K562 (cell line): ENCODE data around the gene TEX9. TPM values are rescaled to one million over a fixed set of nuclear protein-coding genes. Genes with fewer than 3 reads are reported as not detected.

Experiments used
- ATAC-seq: fragments of 200-7000 bp; cut with Tn5 transposase; 3 replicates; pipeline ENCODE4 v1.9.1; 2020; ENCODE audit warnings: moderate library complexity
- BruUV-seq: library from RNA; stranded (reverse); fragments of 400-500 nt; replicated peaks from 2 replicates; lab custom pipeline; 2021; lab: Mats Ljungman, UMichigan
- CTCF ChIA-PET: fragments of 300-600 bp; formaldehyde crosslinking; extraction: SDS; loops from one replicate; lab custom pipeline; 2021; ENCODE audit warnings: low intra/inter-chr PET ratio; lab: Yijun Ruan, JAX
- POLR2A ChIA-PET: fragments of 300-600, 350-650 bp; sonication (Branson Sonifier 250); formaldehyde crosslinking; extraction: SDS; loops from one replicate; lab custom pipeline; 2021; ENCODE audit warnings: antibody characterized with exemption, inconsistent platforms; lab: Yijun Ruan, JAX
- DNase-seq, 4 experiments: peaks; one replicate each; pipeline versions ENCODE4 v3.0.0 to v3.0.0-alpha.2; 2011 to 2018; ENCODE audit warnings: low spot score in 3 of 4, mixed read lengths in 3 of 4; ENCODE audit errors: extremely low read depth in 1 of 4
- FAIRE-seq: peaks from 2 replicates; lab custom pipeline; 2011; peaks lifted over from hg19 to GRCh38; lab: Jason Lieb, UNC
- H2AFZ ChIP-seq: 2 replicates; pipeline ENCODE4 v1.6.0; 2011; ENCODE audit warnings: low read depth, low read length, control low read depth, inconsistent platforms
- H3K27ac ChIP-seq: fragments of 200-600 bp; 3 replicates; pipeline ENCODE4 v1.8.0; 2011; ENCODE audit warnings: low read depth, mild to moderate bottlenecking, control low read depth, inconsistent platforms, low read length, moderate library complexity, mixed read lengths; ENCODE audit errors: extremely low read depth
- H3K27me3 ChIP-seq, 2 experiments: fragments of 300-600 bp in 1 of 2; 2 replicates in 1 of 2; 3 replicates in 1 of 2; pipeline versions ENCODE4 v1.6.0 to v1.8.0; 2011; ENCODE audit warnings: inconsistent platforms in 2 of 2, low read length in 2 of 2, mild to moderate bottlenecking in 1 of 2, mixed read lengths in 1 of 2, moderate library complexity in 1 of 2; ENCODE audit not compliant: control insufficient read depth in 2 of 2, insufficient read depth in 2 of 2
- H3K36me3 ChIP-seq: fragments of 300-600 bp; 3 replicates; pipeline ENCODE4 v1.8.0; 2011; ENCODE audit warnings: mild to moderate bottlenecking, low read length, inconsistent platforms; ENCODE audit not compliant: control insufficient read depth, insufficient read depth
- H3K4me1 ChIP-seq, 2 experiments: fragments of 200-600 bp in 1 of 2; replicated peaks in 1 of 2; 2 replicates in 1 of 2; 3 replicates in 1 of 2; pipeline versions ENCODE4 v1.5.1 to v1.8.0; 2011; ENCODE audit warnings: inconsistent platforms in 2 of 2, low read length in 2 of 2, mild to moderate bottlenecking in 1 of 2, mixed read lengths in 1 of 2, moderate library complexity in 1 of 2; ENCODE audit not compliant: control insufficient read depth in 2 of 2, insufficient read depth in 2 of 2
- H3K4me2 ChIP-seq: 2 replicates; pipeline ENCODE4 v1.6.1; 2011; ENCODE audit warnings: low read length, control low read depth, inconsistent platforms, mixed read lengths; ENCODE audit not compliant: insufficient read depth
- H3K4me3 ChIP-seq: fragments of 200-600 bp; sonication (generic), shearing (Covaris generic); 2 replicates; pipeline ENCODE4 v1.5.1; 2016; ENCODE audit warnings: control low read depth, inconsistent platforms
- H3K79me2 ChIP-seq: fragments of 200-600 bp; 3 replicates; pipeline ENCODE4 v1.8.0; 2011; ENCODE audit warnings: low read length, inconsistent platforms; ENCODE audit not compliant: control insufficient read depth, insufficient read depth
- H3K9ac ChIP-seq, 2 experiments: 2 replicates each; pipeline versions ENCODE4 v1.6.0 to v1.6.1; 2011; ENCODE audit warnings: low read depth in 2 of 2, low read length in 2 of 2, control low read depth in 1 of 2, inconsistent platforms in 1 of 2, mild to moderate bottlenecking in 1 of 2, mixed read lengths in 1 of 2; ENCODE audit not compliant: insufficient read depth in 1 of 2
- H3K9me1 ChIP-seq: one replicate; pipeline ENCODE4 v1.6.0; 2011; ENCODE audit warnings: inconsistent platforms, mild to moderate bottlenecking, low read length, moderate library complexity; ENCODE audit not compliant: control insufficient read depth, insufficient read depth
- H3K9me3 ChIP-seq: replicated peaks from 2 replicates; pipeline ENCODE4 v1.5.1; 2011; ENCODE audit warnings: low read depth, low read length, inconsistent platforms; ENCODE audit not compliant: control insufficient read depth, insufficient read depth
- H4K20me1 ChIP-seq: replicated peaks from 2 replicates; pipeline ENCODE4 v1.6.1; 2011; ENCODE audit warnings: low read length, inconsistent platforms, mixed read lengths; ENCODE audit not compliant: control insufficient read depth, insufficient read depth
- BRF1 ChIP-seq: IDR thresholded peaks from 3 replicates; pipeline ENCODE4 v1.6.1; 2011; ENCODE audit warnings: borderline replicate concordance, mild to moderate bottlenecking; ENCODE audit not compliant: insufficient read length; ENCODE audit errors: extremely low read depth
- CCNT2 ChIP-seq: IDR thresholded peaks from 2 replicates; pipeline ENCODE4 v1.6.1; 2011; ENCODE audit warnings: borderline replicate concordance, low read depth, mild to moderate bottlenecking, moderate library complexity, mixed read lengths, low read length; ENCODE audit not compliant: insufficient read length; ENCODE audit errors: extremely low read depth
- CREB1 ChIP-seq, 2 experiments: sonication (generic) in 1 of 2; formaldehyde crosslinking in 1 of 2; IDR thresholded peaks; 2 replicates each; pipeline versions ENCODE4 v1.6.1 to v1.8.0; 2012 to 2022; ENCODE audit warnings: inconsistent platforms in 1 of 2, mild to moderate bottlenecking in 1 of 2, missing genetic modification reagents in 1 of 2, moderate library complexity in 1 of 2
- MCM7 ChIP-seq, 2 experiments: fragments of 450-650 bp; IDR thresholded peaks; 2 replicates each; pipeline ENCODE4 v1.6.1; 2016 to 2018
- MEIS2 ChIP-seq: fragments of 450-650 bp; IDR thresholded peaks from 2 replicates; pipeline ENCODE4 v1.6.1; 2014; ENCODE audit warnings: mild to moderate bottlenecking; ENCODE audit not compliant: partially characterized antibody
- NR2C2 ChIP-seq, 2 experiments: fragments of 200-800 bp in 1 of 2; sonication (Bioruptor generic) in 1 of 2; sonication (generic) in 1 of 2; formaldehyde crosslinking in 1 of 2; IDR thresholded peaks; 2 replicates each; pipeline versions ENCODE4 v1.6.1 to v1.8.0; 2016 to 2022; ENCODE audit warnings: mild to moderate bottlenecking in 1 of 2, missing compliant biosample characterization in 1 of 2, missing genetic modification characterization in 1 of 2, missing genetic modification reagents in 1 of 2
- SAP30 ChIP-seq: fragments of 200-600 bp; sonication (generic); IDR thresholded peaks from 2 replicates; pipeline ENCODE4 v1.6.1; 2012; ENCODE audit warnings: borderline replicate concordance, low read depth, mild to moderate bottlenecking, moderate library complexity, low read length, control low read depth, inconsistent platforms; ENCODE audit not compliant: insufficient read depth, poor library complexity, severe bottlenecking
- SP1 ChIP-seq: sonication (generic); formaldehyde crosslinking; IDR thresholded peaks from 2 replicates; pipeline ENCODE4 v1.8.1; 2022; ENCODE audit warnings: mild to moderate bottlenecking, missing genetic modification reagents
- TAF7 ChIP-seq: fragments of 450-650 bp; IDR thresholded peaks from 2 replicates; pipeline ENCODE4 v1.6.1; 2016; ENCODE audit warnings: missing genetic modification characterization, missing compliant biosample characterization
- ZNF165 ChIP-seq: fragments of 250-450 bp; sonication (Bioruptor Pico); IDR thresholded peaks from 2 replicates; pipeline ENCODE4 v1.4.0; 2020; ENCODE audit warnings: borderline replicate concordance
- WGBS: fragments of 100-300 bp; shearing (Covaris generic); methylation state at CpG from one replicate; pipeline ENCODE4 v1.1.6; 2016; ENCODE audit warnings: low coverage, mixed read lengths; ENCODE audit not compliant: insufficient coverage; ENCODE audit errors: missing lambda C conversion rate; 5-methylcytosine and 5-hydroxymethylcytosine counted together
- in situ Hi-C: fragments of 300-500 bp; cut with MboI; formaldehyde crosslinking; loops from 4 replicates; pipeline ENCODE4 v1.15.0; 2018; ENCODE audit warnings: inconsistent platforms, mixed read lengths
- intact Hi-C: fragments of 100-400 bp; cut with micrococcal nuclease; formaldehyde crosslinking; loops from 2 replicates; pipeline ENCODE4 v1.14.2; 2022
- polyA plus RNA-seq, 8 experiments: library from polyadenylated mRNA; depleted of rRNA in 4 of 8; stranded (reverse) in 5 of 8; unstranded in 3 of 8; fragments of >200 nt; fragmentation: Nextera tagmentation in 2 of 8; fragmentation: Illumina TruSeq in 1 of 8; extraction: Ambion mirVana in 2 of 8; extraction: Trizol in 1 of 8; gene quantifications; 2 replicates each; pipeline versions ENCODE4 v1.2.1 to v1.2.3, GENCODE V29; 2011 to 2014; ENCODE audit warnings: inconsistent platforms in 1 of 8, missing spikeins in 1 of 8
- total RNA-seq, 7 experiments: library from RNA; depleted of rRNA in 6 of 7; stranded (reverse); fragments of >200 nt in 6 of 7; fragmentation: Illumina TruSeq in 2 of 7; extraction: Trizol in 2 of 7; gene quantifications; 2 replicates each; pipeline versions ENCODE4 v1.2.1 to v1.2.3, GENCODE V29; 2011 to 2021; ENCODE audit warnings: low replicate concordance in 1 of 7
- TF ChIP-seq, protein P1 (sequence below): fragments of 450-650 bp; IDR thresholded peaks from 2 replicates; pipeline ENCODE4 v1.6.1; 2016; ENCODE audit warnings: mild to moderate bottlenecking
- TF ChIP-seq, protein P2 (sequence below): fragments of 250-450 bp; sonication (Bioruptor Pico); IDR thresholded peaks from 2 replicates; pipeline ENCODE4 v1.5.0; 2020; ENCODE audit warnings: mild to moderate bottlenecking
- TF ChIP-seq, protein P3 (sequence below): fragments of 450-650 bp; IDR thresholded peaks from one replicate; pipeline ENCODE4 v1.6.1; 2018; ENCODE audit warnings: mild to moderate bottlenecking, moderate library complexity; ENCODE audit not compliant: partially characterized antibody

The TEX9 gene
- total and polyA plus RNA-seq, 9 of the 15 experiments (the other 6 are each of a cell fraction or from before 2014, with no cell fraction given), result 0.93 to 3.6 (median 2.4) TPM

DNA sequence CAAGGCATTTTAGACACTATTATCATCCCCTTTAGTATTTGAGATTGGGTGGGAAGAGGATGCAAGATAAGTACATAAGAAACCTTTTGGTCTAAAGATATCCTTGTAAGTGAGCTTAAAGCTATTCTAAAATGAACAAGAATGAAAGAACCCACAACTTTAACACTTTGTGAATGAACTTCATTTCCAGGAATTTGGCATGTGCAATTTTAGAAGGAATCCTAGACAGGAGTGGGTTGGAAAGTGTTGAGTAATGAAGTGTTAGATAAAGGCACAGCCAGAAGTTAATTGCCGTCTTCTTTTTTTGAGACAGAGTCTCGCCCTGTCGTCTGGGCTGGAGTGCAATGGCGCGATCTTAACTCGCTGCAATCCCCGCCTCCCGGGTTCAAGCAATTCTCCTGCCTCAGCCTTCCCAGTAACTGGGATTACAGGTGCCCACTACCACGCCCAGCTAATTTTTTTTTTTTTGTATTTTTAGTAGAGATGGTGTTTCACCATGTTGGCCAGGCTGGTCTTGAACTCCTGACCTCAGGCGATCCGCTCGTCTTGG, 13.2 kb upstream of the TEX9 start (continued):
- TF ChIP-seq, protein P1, sequence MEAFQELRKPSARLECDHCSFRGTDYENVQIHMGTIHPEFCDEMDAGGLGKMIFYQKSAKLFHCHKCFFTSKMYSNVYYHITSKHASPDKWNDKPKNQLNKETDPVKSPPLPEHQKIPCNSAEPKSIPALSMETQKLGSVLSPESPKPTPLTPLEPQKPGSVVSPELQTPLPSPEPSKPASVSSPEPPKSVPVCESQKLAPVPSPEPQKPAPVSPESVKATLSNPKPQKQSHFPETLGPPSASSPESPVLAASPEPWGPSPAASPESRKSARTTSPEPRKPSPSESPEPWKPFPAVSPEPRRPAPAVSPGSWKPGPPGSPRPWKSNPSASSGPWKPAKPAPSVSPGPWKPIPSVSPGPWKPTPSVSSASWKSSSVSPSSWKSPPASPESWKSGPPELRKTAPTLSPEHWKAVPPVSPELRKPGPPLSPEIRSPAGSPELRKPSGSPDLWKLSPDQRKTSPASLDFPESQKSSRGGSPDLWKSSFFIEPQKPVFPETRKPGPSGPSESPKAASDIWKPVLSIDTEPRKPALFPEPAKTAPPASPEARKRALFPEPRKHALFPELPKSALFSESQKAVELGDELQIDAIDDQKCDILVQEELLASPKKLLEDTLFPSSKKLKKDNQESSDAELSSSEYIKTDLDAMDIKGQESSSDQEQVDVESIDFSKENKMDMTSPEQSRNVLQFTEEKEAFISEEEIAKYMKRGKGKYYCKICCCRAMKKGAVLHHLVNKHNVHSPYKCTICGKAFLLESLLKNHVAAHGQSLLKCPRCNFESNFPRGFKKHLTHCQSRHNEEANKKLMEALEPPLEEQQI, result no peak
- TF ChIP-seq MCM7 (IDR thresholded peaks at IDR 0.05), result no peak
- no peak for TF ChIP-seq SAP30
- TF ChIP-seq ZNF165, result no peak
- TF ChIP-seq, all 486 proteins: peak for 20

DNA sequence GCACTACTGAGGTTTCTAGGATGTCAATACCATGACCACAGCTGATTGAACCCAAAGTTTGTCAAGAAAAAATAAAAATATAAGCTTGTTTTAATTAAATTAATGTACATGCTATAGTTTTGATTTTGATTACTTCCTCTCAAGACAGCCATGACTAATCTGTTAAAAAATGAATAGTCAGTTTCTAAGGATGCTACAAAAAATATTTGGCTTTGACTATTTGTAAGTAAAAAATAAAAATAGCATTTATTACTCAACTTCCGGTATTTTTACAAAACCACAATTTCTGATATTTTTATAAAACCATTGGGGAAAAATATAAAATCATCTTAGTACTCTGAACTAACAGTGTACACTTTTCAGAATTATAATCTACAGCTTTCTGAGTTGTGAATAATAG, 12.1 kb upstream of the TEX9 start:
- BruUV-seq, result no TSS peak
- Histone ChIP-seq H4K20me1 (no peaks in the 10 kb centered on the region), H2AFZ (no peak overlapping the region), H3K79me2 (no peaks in the 10 kb centered on the region), H3K27me3 (no peaks in the 10 kb centered on the region), H3K36me3 (no peaks in the 10 kb centered on the region), H3K27ac (no peak overlapping the region), H3K4me2 (no peak overlapping the region), H3K9me3 (no peaks in the 10 kb centered on the region), H3K4me3 (no peak overlapping the region), H3K9me1 (no peaks in the 10 kb centered on the region), H3K9ac (no peak overlapping the region), H3K4me1 (no peaks in the 10 kb centered on the region)
- ATAC-seq (no peak), DNase-seq (no peak), FAIRE-seq (no peak)
- WGBS, result 39% methylated on average over 1 of the region's 1 CpG
- ChIA-PET POLR2A (no interaction called here), CTCF (no interaction called here)
- in situ Hi-C loops (no loop called here), intact Hi-C loops (no loop called here)
- TF ChIP-seq CCNT2, result no peak
- TF ChIP-seq, protein P2, sequence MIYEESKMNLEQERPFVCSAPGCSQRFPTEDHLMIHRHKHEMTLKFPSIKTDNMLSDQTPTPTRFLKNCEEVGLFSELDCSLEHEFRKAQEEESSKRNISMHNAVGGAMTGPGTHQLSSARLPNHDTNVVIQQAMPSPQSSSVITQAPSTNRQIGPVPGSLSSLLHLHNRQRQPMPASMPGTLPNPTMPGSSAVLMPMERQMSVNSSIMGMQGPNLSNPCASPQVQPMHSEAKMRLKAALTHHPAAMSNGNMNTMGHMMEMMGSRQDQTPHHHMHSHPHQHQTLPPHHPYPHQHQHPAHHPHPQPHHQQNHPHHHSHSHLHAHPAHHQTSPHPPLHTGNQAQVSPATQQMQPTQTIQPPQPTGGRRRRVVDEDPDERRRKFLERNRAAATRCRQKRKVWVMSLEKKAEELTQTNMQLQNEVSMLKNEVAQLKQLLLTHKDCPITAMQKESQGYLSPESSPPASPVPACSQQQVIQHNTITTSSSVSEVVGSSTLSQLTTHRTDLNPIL, result no peak
- no peak for TF ChIP-seq NR2C2 (CRISPR knock-in tag; IDR thresholded peaks at IDR 0.05)
- no peak for TF ChIP-seq NR2C2 (tag; IDR thresholded peaks at IDR 0.05)
- no peak for TF ChIP-seq TAF7 (tag)
- no peak for TF ChIP-seq BRF1
- no peak for TF ChIP-seq MEIS2
- TF ChIP-seq CREB1 (IDR thresholded peaks at IDR 0.05), result no peak
- TF ChIP-seq CREB1 (CRISPR knock-in tag; IDR thresholded peaks at IDR 0.05), result no peak
- no peak for TF ChIP-seq SP1 (CRISPR knock-in tag)
- TF ChIP-seq, protein P3, sequence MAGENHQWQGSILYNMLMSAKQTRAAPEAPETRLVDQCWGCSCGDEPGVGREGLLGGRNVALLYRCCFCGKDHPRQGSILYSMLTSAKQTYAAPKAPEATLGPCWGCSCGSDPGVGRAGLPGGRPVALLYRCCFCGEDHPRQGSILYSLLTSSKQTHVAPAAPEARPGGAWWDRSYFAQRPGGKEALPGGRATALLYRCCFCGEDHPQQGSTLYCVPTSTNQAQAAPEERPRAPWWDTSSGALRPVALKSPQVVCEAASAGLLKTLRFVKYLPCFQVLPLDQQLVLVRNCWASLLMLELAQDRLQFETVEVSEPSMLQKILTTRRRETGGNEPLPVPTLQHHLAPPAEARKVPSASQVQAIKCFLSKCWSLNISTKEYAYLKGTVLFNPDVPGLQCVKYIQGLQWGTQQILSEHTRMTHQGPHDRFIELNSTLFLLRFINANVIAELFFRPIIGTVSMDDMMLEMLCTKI, result no peak
